HEK293T (cell line): Measurements from ENCODE around the gene FBXO15.

Experiments used
- NFRKB ChIP-seq: fragments of 450-650 bp; IDR thresholded peaks from 2 replicates; pipeline ENCODE4 v1.6.1; 2016; ENCODE audit warnings: mild to moderate bottlenecking, moderate library complexity
- TARDBP ChIP-seq: fragments of 450-650 bp; IDR thresholded peaks from 2 replicates; pipeline ENCODE4 v1.6.1; 2016

DNA sequence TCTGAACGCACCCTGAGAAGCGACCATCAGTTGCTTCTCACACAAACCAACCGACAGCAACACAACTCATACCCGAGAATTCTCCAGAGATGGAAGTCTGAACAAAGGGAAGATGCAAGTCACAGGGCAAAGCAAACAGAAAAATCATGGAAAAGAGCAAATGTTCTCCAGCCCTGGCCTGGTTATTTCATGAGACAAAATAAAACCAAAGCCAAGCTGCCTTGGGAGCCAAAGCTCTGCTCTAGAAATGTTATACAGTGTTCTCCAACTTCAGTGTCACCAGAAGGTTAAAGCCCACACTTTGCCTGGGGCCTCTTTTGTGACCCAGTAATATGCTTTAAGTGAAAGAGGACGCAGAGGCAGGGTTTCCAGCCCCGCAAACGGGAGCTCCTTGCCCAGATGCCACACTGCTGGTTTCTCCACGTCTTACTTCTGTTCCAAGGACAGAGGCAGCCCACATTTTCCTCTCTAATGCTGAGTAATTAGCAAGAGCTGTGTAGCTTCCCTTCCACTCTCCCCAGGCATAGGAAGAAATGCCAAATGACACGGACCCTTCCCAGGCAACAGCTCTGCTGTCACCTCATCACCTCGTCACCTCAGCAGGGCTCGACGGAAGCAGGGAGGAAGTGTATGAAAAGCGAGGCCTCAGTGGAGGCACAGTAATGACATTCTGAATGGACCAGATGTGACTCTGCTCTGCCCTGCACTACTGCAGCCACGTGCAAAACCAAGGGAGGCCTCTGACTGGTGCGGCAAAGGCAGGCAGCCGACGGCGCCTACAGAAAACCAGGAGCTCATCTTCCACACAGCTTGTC lies 64.7 kb downstream of the FBXO15 start:
- no peak for TF ChIP-seq NFRKB
- TF ChIP-seq TARDBP: no peak
